GM12875 (cell line): ENCODE results near the gene KRTAP17-1.
"Not testable (repeated sequence)": the region's sequence is repeated elsewhere in the genome, so short reads cannot be mapped to it uniquely, and the experiment has no call there.

Experiments used
- H3K4me3 ChIP-seq: one replicate; pipeline ENCODE4 v1.5.1; 2011; ENCODE audit warnings: low read depth, low read length, control low read depth
- CTCF ChIP-seq: IDR thresholded peaks from 2 replicates; pipeline ENCODE4 v1.5.1; 2011; ENCODE audit warnings: low read depth, mild to moderate bottlenecking, control low read depth, inconsistent platforms, low read length, moderate library complexity, borderline replicate concordance; ENCODE audit not compliant: insufficient read depth

The KRTAP17-1 gene

DNA sequence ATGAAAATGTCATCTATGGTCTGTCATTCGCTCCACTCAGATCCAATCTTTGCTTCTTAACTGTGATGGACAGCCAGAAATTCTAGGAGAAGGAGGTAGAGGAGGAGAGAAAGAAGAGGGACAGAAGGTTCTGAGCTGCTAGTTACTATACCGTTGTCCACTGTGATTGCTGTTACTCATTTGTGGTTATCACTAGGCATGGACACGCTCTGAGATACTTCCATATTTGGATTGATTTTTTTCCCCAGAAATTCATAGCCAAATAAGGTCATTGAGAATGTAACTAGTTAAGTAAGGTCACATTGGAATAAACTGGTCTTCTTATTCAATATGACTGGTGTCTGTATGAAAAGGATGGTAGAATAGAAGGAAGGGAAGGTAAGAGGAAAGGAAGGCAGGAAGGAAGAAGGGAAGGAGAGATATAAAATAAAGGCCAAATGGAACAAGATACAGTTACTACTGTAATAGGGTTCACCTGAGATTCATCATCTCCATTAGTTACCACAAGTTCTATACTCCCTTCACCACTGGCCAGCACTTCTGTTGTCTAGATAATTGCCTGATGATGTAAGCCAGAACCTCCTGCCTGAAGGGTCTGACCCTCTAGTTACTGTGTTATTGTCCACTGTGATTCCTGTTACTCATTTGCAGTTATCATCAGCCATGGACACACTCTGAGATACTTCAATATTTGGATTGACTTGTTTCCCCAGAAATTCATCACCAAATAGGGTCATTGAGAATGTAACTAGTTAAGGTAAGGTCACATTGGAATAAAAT, 37.1 kb downstream of the KRTAP17-1 start:
- no peak for TF ChIP-seq CTCF
- no peak overlapping the region for H3K4me3 ChIP-seq

DNA sequence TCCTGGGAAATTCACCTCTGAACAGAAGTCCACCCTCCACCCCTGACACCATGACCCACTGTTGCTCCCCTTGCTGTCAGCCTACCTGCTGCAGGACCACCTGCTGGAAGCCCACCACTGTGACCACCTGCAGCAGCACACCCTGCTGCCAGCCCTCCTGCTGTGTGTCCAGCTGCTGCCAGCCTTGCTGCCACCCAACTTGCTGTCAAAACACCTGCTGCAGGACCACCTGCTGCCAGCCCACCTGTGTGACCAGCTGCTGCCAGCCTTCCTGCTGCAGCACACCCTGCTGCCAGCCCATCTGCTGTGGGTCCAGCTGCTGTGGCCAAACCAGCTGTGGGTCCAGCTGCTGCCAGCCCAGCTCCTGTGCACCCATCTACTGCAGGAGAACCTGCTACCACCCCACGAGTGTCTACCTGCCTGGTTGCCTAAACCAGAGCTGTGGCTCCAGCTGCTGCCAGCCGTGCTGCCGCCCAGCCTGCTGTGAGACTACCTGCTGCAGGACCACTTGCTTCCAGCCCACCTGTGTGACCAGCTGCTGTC, 39.8 kb downstream of the KRTAP17-1 start, which contains the start of gene KRTAP9-7:
Gene KRTAP9-7, plus strand, starts transcription at position 51 of the 543 bp plus-strand sequence. Its CDS starts 0 bp downstream, at position 51.
- not testable (repeated sequence) for H3K4me3 ChIP-seq

GRCh38 chr17:41271858-41272257, 43.7 kb downstream of the KRTAP17-1 start:
- TF ChIP-seq CTCF: no peak
- H3K4me3 ChIP-seq: no peak overlapping the region

DNA sequence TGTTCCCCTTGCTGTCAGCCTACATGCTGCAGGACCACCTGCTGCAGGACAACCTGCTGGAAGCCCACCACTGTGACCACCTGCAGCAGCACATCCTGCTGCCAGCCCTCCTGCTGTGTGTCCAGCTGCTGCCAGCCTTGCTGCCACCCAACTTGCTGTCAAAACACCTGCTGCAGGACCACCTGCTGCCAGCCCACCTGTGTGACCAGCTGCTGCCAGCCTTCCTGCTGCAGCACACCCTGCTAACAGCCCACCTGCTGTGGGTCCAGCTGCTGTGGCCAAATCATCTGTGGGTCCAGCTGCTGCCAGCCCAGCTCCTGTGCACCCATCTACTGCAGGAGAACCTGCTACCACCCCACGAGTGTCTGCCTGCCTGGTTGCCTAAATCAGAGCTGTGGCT, 44.2 kb downstream of the KRTAP17-1 start:
- not testable (repeated sequence) for H3K4me3 ChIP-seq

- no peak for TF ChIP-seq CTCF
- H3K4me3 ChIP-seq: no peak overlapping the region
These were observed 47.8 kb downstream of the KRTAP17-1 start for GRCh38 chr17:41267711-41268110.

DNA sequence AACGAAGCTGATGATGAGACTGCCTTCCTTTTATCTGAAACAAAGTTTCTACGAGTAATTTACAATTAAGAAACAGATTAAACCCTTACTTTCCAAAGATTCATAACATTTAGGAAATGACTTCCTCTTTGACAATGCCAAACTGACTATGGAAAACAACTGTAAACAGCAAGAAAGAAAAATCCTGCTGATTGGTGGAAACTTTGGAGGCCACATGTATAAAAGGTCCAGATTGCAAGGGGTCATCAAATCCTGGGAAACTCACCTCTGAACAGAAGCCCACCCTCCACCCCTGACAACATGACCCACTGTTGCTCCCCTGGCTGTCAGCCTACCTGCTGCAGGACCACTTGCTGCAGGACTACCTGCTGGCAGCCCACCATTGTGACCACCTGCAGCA, 50.4 kb downstream of the KRTAP17-1 start, which contains the start of gene KRTAP9-6:
Gene KRTAP9-6, plus strand, starts transcription at position 301 of the 400 bp plus-strand sequence. Its CDS starts 0 bp downstream, at position 301.
- no peak for TF ChIP-seq CTCF
- H3K4me3 ChIP-seq: no peak within 1 kb of the TSS
